Common myeloid progenitor, CD34-positive (primary cell): Measurements from ENCODE around the gene METTL5.

Experiments used
- CTCF ChIA-PET: fragments of 350-600 bp; sonication (Branson Sonifier 250); formaldehyde crosslinking; loops from one replicate; lab custom pipeline; 2021; ENCODE audit warnings: antibody characterized with exemption; lab: Charles Lee
- POLR2A ChIA-PET: fragments of 350-600 bp; sonication (Branson Sonifier 250); formaldehyde crosslinking; loops from one replicate; lab custom pipeline; 2021; ENCODE audit warnings: antibody characterized with exemption; lab: Charles Lee
- DNase-seq, 3 donors: peaks; one replicate each; pipeline versions ENCODE4 v3.0.0 to v3.0.0-alpha.2; 2013
- H3K27ac ChIP-seq, 2 experiments: 1 replicate in 1 of 2; 2 replicates in 1 of 2; pipeline ENCODE4 v1.7.0; 2013; ENCODE audit warnings: inconsistent platforms in 2 of 2, low read length in 2 of 2, mild to moderate bottlenecking in 2 of 2, low read depth in 1 of 2, moderate library complexity in 1 of 2; ENCODE audit not compliant: severe bottlenecking in 2 of 2, insufficient read depth in 1 of 2, poor library complexity in 1 of 2
- H3K27me3 ChIP-seq, 5 experiments: replicated peaks in 2 of 5; 1 replicate in 3 of 5; 2 replicates in 2 of 5; pipeline versions ENCODE4 v1.6.1 to v1.7.0; 2013; ENCODE audit warnings: low read length in 4 of 5, mild to moderate bottlenecking in 2 of 5, moderate library complexity in 2 of 5, inconsistent platforms in 1 of 5; ENCODE audit not compliant: insufficient read depth in 5 of 5, control insufficient read depth in 4 of 5
- H3K36me3 ChIP-seq, 4 experiments: 1 replicate in 2 of 4; 2 replicates in 2 of 4; pipeline versions ENCODE4 v1.6.1 to v1.7.0; 2013; ENCODE audit warnings: low read length in 3 of 4, control low read depth in 1 of 4, mild to moderate bottlenecking in 1 of 4; ENCODE audit not compliant: control insufficient read depth in 4 of 4, insufficient read depth in 4 of 4
- H3K4me1 ChIP-seq, 4 experiments: 1 replicate in 3 of 4; 2 replicates in 1 of 4; pipeline versions ENCODE4 v1.6.1 to v1.7.1; 2013; ENCODE audit warnings: low read length in 3 of 4, mild to moderate bottlenecking in 3 of 4, control low read depth in 1 of 4, inconsistent platforms in 1 of 4, moderate library complexity in 1 of 4; ENCODE audit not compliant: control insufficient read depth in 4 of 4, insufficient read depth in 4 of 4; ENCODE audit errors: control extremely low read depth in 1 of 4
- H3K4me3 ChIP-seq, 7 experiments: 1 replicate in 4 of 7; 2 replicates in 3 of 7; pipeline versions ENCODE4 v1.5.1 to v1.7.0; 2013; ENCODE audit warnings: mild to moderate bottlenecking in 7 of 7, low read length in 6 of 7, moderate library complexity in 6 of 7, inconsistent platforms in 2 of 7, low read depth in 2 of 7, control low read depth in 1 of 7; ENCODE audit not compliant: insufficient read depth in 4 of 7, control insufficient read depth in 1 of 7; ENCODE audit errors: extremely low read depth in 1 of 7
- H3K9me3 ChIP-seq, 5 experiments: 1 replicate in 4 of 5; 2 replicates in 1 of 5; pipeline versions ENCODE4 v1.6.1 to v1.7.1; 2013; ENCODE audit warnings: low read length in 4 of 5, mild to moderate bottlenecking in 2 of 5, inconsistent platforms in 1 of 5, low read depth in 1 of 5, moderate library complexity in 1 of 5; ENCODE audit not compliant: control insufficient read depth in 4 of 5, insufficient read depth in 2 of 5; ENCODE audit errors: control extremely low read depth in 1 of 5
- WGBS: methylation state at CpG from one replicate; pipeline ENCODE4 v1.1.5; 2013; ENCODE audit not compliant: insufficient coverage; 5-methylcytosine and 5-hydroxymethylcytosine counted together

The METTL5 gene

DNA sequence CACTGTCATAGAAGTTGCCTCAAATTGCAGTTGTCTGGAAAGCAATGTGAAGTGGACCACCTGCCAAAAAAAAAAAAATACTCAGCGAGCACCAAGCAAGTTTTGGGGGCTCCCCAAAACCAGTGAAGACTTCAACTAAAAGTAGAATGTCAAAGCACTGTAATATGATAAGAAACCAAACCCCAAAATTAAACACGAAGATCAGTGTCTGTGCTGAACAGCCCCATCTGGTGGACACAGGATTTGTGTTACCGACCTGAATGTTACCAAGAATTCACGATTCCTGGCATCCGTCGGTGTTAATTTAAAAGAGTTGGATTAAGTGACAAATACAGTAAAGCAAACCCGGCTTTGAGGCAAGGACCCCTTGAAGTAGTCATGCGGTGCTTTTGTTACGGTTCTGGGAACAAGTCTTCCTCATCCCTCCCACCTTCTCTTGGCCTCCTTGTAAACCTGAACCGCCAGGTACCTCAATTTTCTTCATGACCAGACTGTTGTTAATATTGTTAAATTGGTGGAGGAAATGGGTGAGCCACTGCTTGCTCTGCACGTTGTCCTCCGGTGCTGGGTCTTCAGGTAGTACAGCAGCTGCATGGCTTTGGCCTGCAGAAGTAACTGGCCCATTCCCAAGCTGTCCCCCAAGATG lies 57.3 kb downstream of the METTL5 start:
- Histone ChIP-seq H3K27ac (no peak overlapping the region), H3K36me3 (no peaks in the 10 kb centered on the region), H3K27me3 (peaks cover 0 to 26% (median 7%) of the 10 kb centered on the region in 5 experiments), H3K4me1 (peaks cover 0 to 13% (median 12%) of the 10 kb centered on the region in 4 experiments), H3K9me3 (no peaks in the 10 kb centered on the region), H3K4me3 (no peak overlapping the region)
- ChIA-PET POLR2A (no interaction called here), CTCF (interaction anchor here (1.0 to 1.8 kb wide), 4 partner anchors 9 to 182 kb away, joined by 3 to 4 read pairs (median 4); no protein-coding TSS in a partner anchor)
- DNase-seq = peak; percentile 71 to 85 (median 83)
- 13% methylated on average over 9 of the region's 12 CpGs for WGBS

DNA sequence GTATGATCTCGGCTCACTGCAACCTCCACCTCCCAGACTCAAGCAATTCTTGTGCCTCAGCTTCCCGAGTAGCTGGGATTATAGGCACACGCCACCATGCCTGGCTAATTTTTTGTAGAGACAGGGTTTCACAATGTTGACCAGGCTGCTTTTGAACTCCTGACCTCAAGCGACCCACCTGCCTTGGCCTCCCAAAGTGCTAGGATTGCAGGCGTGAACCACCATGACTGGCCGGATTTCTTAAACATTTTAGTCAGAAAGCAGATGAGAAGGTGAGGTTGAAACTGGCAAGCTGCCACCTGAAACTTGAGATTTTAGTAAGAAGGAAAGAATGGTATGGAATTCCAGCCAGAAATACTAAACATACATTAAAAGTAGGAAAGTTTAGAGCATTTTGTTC lies 59.2 kb downstream of the METTL5 start:
- WGBS = 98% methylated on average over 4 of the region's 6 CpGs
- Histone ChIP-seq H3K36me3 (no peaks in the 10 kb centered on the region), H3K27me3 (peaks cover 0 to 26% (median 7%) of the 10 kb centered on the region in 5 experiments), H3K4me3 (no peak overlapping the region), H3K27ac (no peak overlapping the region), H3K4me1 (peaks cover 0 to 13% (median 11%) of the 10 kb centered on the region in 4 experiments), H3K9me3 (no peaks in the 10 kb centered on the region)
- no peak for DNase-seq
- CTCF ChIA-PET = interaction anchor here (1.0 to 1.2 kb wide), 2 partner anchors 31 to 82 kb away, joined by 3 read pairs; no protein-coding TSS in a partner anchor
- POLR2A ChIA-PET = no interaction called here

DNA sequence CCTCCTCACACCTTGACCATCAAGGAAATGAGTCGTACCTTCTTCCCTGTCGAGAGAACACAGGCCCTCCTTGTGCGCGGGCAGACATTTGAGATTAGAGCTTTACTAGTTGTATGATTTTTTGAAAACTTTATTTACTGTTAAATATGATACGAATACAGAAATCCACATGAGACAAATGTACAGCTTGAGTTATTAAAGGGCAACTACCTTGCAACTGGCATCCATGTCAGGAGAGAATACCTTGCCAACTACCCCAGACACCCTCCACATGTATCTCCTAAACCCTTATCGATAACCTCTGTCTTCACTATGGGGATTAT lies 62.8 kb downstream of the METTL5 start:
- DNase-seq = no peak
- CTCF ChIA-PET = no interaction called here
- POLR2A ChIA-PET = no interaction called here
- no peak overlapping the region for H3K4me3 ChIP-seq
- H3K4me1 ChIP-seq = peaks cover 0 to 6% (median 0%) of the 10 kb centered on the region in 4 experiments
- no peak overlapping the region for H3K27ac ChIP-seq
- no peaks in the 10 kb centered on the region for H3K36me3 ChIP-seq
- 100% methylated on average over 1 of the region's 6 CpGs for WGBS
- no peaks in the 10 kb centered on the region for H3K27me3 ChIP-seq
- H3K9me3 ChIP-seq = no peaks in the 10 kb centered on the region
